Neutrophil (primary cell): Measurements from ENCODE around the gene ST6GALNAC5.

Experiments
- H3K27ac ChIP-seq: fragments of 200-600 bp; sonication (generic); 2 replicates; pipeline ENCODE4 v1.5.1; 2016; ENCODE audit warnings: mild to moderate bottlenecking, moderate library complexity
- H3K27me3 ChIP-seq: fragments of 200-600 bp; sonication (generic); 2 replicates; pipeline ENCODE4 v1.6.0; 2016; ENCODE audit warnings: mild to moderate bottlenecking
- H3K36me3 ChIP-seq: fragments of 200-600 bp; sonication (generic); 2 replicates; pipeline ENCODE4 v1.5.1; 2017
- H3K4me1 ChIP-seq, 2 experiments: fragments of 200-600 bp in 1 of 2; sonication (generic) in 1 of 2; 1 replicate in 1 of 2; 2 replicates in 1 of 2; pipeline versions ENCODE4 v1.5.1 to v1.6.1; 2013 to 2016; ENCODE audit warnings: low read depth in 1 of 2, low read length in 1 of 2, mild to moderate bottlenecking in 1 of 2, moderate library complexity in 1 of 2; ENCODE audit not compliant: control insufficient read depth in 1 of 2, insufficient read depth in 1 of 2
- H3K4me3 ChIP-seq, 2 experiments: fragments of 200-600 bp in 1 of 2; sonication (generic) in 1 of 2; 1 replicate in 1 of 2; 2 replicates in 1 of 2; pipeline ENCODE4 v1.5.1; 2013 to 2016; ENCODE audit warnings: low read depth in 1 of 2, low read length in 1 of 2, mild to moderate bottlenecking in 1 of 2, moderate library complexity in 1 of 2
- H3K9me3 ChIP-seq: fragments of 200-600 bp; sonication (generic); 2 replicates; pipeline ENCODE4 v1.5.1; 2016
- TF ChIP-seq, protein P1 (sequence below): fragments of 200-600 bp; sonication (generic); IDR thresholded peaks from 2 replicates; pipeline ENCODE4 v1.5.1; 2016; ENCODE audit warnings: antibody characterized with exemption

The ST6GALNAC5 gene

DNA sequence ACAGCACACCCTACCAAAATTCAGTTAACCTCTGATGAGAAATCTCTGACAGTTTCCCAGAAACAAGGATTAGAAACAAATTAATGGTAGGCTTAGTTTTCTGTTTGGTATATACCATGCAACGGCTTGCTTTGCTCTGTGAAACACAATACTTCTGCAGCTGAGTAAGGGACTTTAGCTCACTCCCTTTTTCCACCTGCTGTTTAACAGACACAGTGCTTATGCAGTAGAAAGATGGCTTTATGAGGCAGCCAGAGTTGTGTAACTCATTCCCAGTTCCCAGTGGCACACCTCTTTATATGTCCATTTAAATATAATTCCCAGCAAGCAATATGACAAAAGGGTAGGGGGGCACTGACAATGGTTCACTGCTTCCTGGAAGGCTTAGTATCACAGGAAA is 228.0 kb downstream of the ST6GALNAC5 start:
- H3K4me1 ChIP-seq = no peaks in the 10 kb centered on the region
- no peak overlapping the region for H3K27ac ChIP-seq
- no peak overlapping the region for H3K4me3 ChIP-seq
- no peaks in the 10 kb centered on the region for H3K36me3 ChIP-seq
- no peaks in the 10 kb centered on the region for H3K9me3 ChIP-seq
- TF ChIP-seq, protein P1, sequence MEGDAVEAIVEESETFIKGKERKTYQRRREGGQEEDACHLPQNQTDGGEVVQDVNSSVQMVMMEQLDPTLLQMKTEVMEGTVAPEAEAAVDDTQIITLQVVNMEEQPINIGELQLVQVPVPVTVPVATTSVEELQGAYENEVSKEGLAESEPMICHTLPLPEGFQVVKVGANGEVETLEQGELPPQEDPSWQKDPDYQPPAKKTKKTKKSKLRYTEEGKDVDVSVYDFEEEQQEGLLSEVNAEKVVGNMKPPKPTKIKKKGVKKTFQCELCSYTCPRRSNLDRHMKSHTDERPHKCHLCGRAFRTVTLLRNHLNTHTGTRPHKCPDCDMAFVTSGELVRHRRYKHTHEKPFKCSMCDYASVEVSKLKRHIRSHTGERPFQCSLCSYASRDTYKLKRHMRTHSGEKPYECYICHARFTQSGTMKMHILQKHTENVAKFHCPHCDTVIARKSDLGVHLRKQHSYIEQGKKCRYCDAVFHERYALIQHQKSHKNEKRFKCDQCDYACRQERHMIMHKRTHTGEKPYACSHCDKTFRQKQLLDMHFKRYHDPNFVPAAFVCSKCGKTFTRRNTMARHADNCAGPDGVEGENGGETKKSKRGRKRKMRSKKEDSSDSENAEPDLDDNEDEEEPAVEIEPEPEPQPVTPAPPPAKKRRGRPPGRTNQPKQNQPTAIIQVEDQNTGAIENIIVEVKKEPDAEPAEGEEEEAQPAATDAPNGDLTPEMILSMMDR = no peak
- no peaks in the 10 kb centered on the region for H3K27me3 ChIP-seq

- Histone ChIP-seq H3K36me3 (no peaks in the 10 kb centered on the region), H3K4me3 (no peak overlapping the region), H3K27ac (no peak overlapping the region), H3K27me3 (no peaks in the 10 kb centered on the region), H3K9me3 (no peaks in the 10 kb centered on the region), H3K4me1 (no peaks in the 10 kb centered on the region)
- TF ChIP-seq, protein P1 = no peak
Observed at GRCh38 chr1:77096496-77097255, 229.4 kb downstream of the ST6GALNAC5 start.

GRCh38 chr1:77100875-77101274 is 233.6 kb downstream of the ST6GALNAC5 start:
- Histone ChIP-seq H3K27ac (no peak overlapping the region), H3K36me3 (no peaks in the 10 kb centered on the region), H3K27me3 (no peaks in the 10 kb centered on the region), H3K4me1 (no peaks in the 10 kb centered on the region), H3K4me3 (no peak overlapping the region), H3K9me3 (no peaks in the 10 kb centered on the region)
- TF ChIP-seq, protein P1 = no peak

- Histone ChIP-seq H3K4me3 (no peak overlapping the region), H3K36me3 (no peaks in the 10 kb centered on the region), H3K4me1 (no peaks in the 10 kb centered on the region), H3K27ac (no peak overlapping the region), H3K9me3 (no peaks in the 10 kb centered on the region), H3K27me3 (no peaks in the 10 kb centered on the region)
- TF ChIP-seq, protein P1 = no peak
Observed at GRCh38 chr1:77103486-77103885, 236.2 kb downstream of the ST6GALNAC5 start.

DNA sequence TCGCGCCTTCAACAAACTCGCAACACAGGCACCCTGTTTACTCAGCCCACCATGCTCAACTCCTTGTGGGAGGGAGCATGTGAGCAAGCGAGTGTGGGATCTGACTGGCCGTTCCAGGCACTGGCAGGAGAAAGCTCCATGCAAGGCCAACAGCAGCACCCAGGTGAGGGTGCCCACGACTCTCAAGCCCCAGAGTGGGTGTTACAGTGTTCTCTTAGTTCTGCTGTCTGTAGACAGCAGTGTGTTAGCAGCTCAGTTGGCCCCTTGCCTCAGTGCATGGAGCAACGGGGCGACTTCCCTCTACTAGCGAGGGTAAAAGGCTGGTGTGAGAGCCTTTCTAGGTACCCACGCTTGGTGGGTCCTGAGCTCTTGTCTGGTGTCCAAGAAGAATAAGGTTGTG is 237.4 kb downstream of the ST6GALNAC5 start:
- TF ChIP-seq, protein P1 = no peak
- no peak overlapping the region for H3K27ac ChIP-seq
- no peak overlapping the region for H3K4me3 ChIP-seq
- no peaks in the 10 kb centered on the region for H3K27me3 ChIP-seq
- no peaks in the 10 kb centered on the region for H3K4me1 ChIP-seq
- no peaks in the 10 kb centered on the region for H3K36me3 ChIP-seq
- H3K9me3 ChIP-seq = no peaks in the 10 kb centered on the region
